ENCODE results near the gene YTHDF1.

- TF ChIP-seq CTCF (IDR thresholded peaks at IDR 0.05): no peak
- TF ChIP-seq POLR2A (IDR thresholded peaks at IDR 0.05): no peak
These were observed 3.6 kb downstream of the YTHDF1 start for GRCh38 chr20:63212393-63212730.
